ENCODE results near the gene SKAP1. TPM values are rescaled to one million over a fixed set of nuclear protein-coding genes. Genes with fewer than 3 reads are reported as not detected.
"Not testable (repeated sequence)": the region's sequence is repeated elsewhere in the genome, so short reads cannot be mapped to it uniquely, and the experiment has no call there.

The SKAP1 gene
- total and polyA plus RNA-seq, 2 donors from 2014 or later = 34.8 to 42.6 TPM

GRCh38 chr17:48427598-48427997 is 2.4 kb downstream of the SKAP1 start:
- Histone ChIP-seq H3K4me1 (ENCODE audit: control insufficient read depth in 2 of 3, insufficient read depth in 2 of 3, low read depth in 1 of 3, low read length in 3 of 3) (peaks cover 0 to 6% (median 0%) of the 10 kb centered on the region in 3 donors), H3K4me3 (ENCODE audit: low read length in 3 of 3) (no peak overlapping the region), H3K9me3 (ENCODE audit: control insufficient read depth in 2 of 3, insufficient read depth in 1 of 3, low read length in 3 of 3) (no peaks in the 10 kb centered on the region), H3K36me3 (ENCODE audit: control insufficient read depth in 2 of 3, insufficient read depth in 3 of 3, low read length in 3 of 3) (no peaks in the 10 kb centered on the region), H3K27me3 (ENCODE audit: control insufficient read depth, insufficient read depth, low read length) (peaks cover 6% of the 10 kb centered on the region), H3K27ac (ENCODE audit: low read depth in 2 of 2, low read length in 2 of 2) (no peak overlapping the region), H3K9ac (ENCODE audit: low read length in 3 of 3) (no peak overlapping the region)
- no peak for TF ChIP-seq CTCF (IDR thresholded peaks at IDR 0.05; ENCODE audit: borderline replicate concordance, extremely low read depth, insufficient read depth)
- peak in 1 of 5 donors; percentile 39 for DNase-seq
- intact Hi-C loops (cut with DNase I) = no loop called here
- no peak for FAIRE-seq

GRCh38 chr17:48426761-48427500 is 3.1 kb downstream of the SKAP1 start:
- no peak for DNase-seq
- Histone ChIP-seq H3K27ac (ENCODE audit: low read depth in 2 of 2, low read length in 2 of 2) (no peak overlapping the region), H3K9ac (ENCODE audit: low read length in 3 of 3) (no peak overlapping the region), H3K4me3 (ENCODE audit: low read length in 3 of 3) (no peak overlapping the region), H3K36me3 (ENCODE audit: control insufficient read depth in 2 of 3, insufficient read depth in 3 of 3, low read length in 3 of 3) (no peaks in the 10 kb centered on the region), H3K27me3 (ENCODE audit: control insufficient read depth, insufficient read depth, low read length) (peaks cover 6% of the 10 kb centered on the region), H3K4me1 (ENCODE audit: control insufficient read depth in 2 of 3, insufficient read depth in 2 of 3, low read depth in 1 of 3, low read length in 3 of 3) (peaks cover 0 to 6% (median 0%) of the 10 kb centered on the region in 3 donors), H3K9me3 (ENCODE audit: control insufficient read depth in 2 of 3, insufficient read depth in 1 of 3, low read length in 3 of 3) (no peaks in the 10 kb centered on the region)
- TF ChIP-seq CTCF (IDR thresholded peaks at IDR 0.05; ENCODE audit: borderline replicate concordance, extremely low read depth, insufficient read depth) = no peak
- intact Hi-C loops (cut with DNase I) = no loop called here
- FAIRE-seq = no peak

DNA sequence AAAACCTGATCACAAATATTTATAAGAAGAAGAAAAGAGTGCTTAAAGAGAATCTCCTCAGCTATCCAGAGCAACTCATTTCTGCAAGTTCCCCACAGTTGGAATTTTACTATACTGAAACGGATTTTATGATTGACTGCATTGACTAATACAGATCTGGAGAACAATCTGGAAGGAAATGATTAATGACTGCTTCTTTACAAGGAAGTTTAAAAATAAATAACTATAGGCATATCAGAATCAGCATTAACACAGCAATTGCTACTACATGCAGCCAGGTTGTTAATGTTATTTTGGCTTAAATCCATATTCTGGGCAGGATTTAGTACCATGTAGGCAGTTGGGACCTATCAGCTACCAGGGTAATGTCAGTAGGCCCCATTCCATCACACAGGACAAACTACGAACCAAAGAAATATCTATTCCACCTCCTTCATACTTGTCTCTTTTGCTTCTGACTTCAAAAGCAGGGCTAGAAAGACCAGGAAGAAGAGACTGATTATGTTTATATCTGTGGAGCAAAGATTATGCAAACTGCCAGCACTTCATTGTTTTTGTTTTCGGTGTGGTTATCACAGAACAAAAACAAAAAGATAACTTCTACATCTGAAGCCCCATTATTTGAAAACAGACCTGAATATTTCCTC is 3.9 kb downstream of the SKAP1 start:
- TF ChIP-seq CTCF (IDR thresholded peaks at IDR 0.05; ENCODE audit: borderline replicate concordance, extremely low read depth, insufficient read depth) = no peak

DNA sequence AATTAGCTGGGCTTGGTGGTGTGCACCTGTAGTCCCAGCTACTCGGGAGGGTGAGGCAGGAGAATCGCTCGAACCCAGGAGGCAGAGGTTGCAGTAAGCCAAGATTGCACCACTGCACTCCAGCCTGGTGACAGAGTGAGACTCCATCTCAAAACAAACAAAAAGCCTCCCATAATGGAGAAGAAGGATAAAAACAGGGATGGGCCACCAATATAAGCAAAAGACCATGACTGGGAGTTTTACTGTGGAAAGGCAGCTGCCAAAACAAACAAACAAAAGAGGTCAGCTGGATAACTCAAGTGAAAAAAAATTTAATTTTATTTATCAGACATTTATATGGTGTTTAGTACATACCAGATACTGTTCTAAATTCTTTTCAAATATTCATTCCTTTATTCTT is 8.0 kb downstream of the SKAP1 start:
- H3K9me3 ChIP-seq (ENCODE audit: control insufficient read depth in 2 of 3, insufficient read depth in 1 of 3, low read length in 3 of 3); H3K4me3 ChIP-seq (ENCODE audit: low read length in 3 of 3); FAIRE-seq; H3K27ac ChIP-seq (ENCODE audit: low read depth in 2 of 2, low read length in 2 of 2); H3K36me3 ChIP-seq (ENCODE audit: control insufficient read depth in 2 of 3, insufficient read depth in 3 of 3, low read length in 3 of 3); H3K4me1 ChIP-seq (ENCODE audit: control insufficient read depth in 2 of 3, insufficient read depth in 2 of 3, low read depth in 1 of 3, low read length in 3 of 3); H3K9ac ChIP-seq (ENCODE audit: low read length in 3 of 3); H3K27me3 ChIP-seq (ENCODE audit: control insufficient read depth, insufficient read depth, low read length); DNase-seq; intact Hi-C loops (cut with DNase I): not testable (repeated sequence)

More for the DNA sequence above, 3.9 kb downstream of the SKAP1 start:
- Histone ChIP-seq H3K9ac (ENCODE audit: low read length in 3 of 3) (no peak overlapping the region), H3K36me3 (ENCODE audit: control insufficient read depth in 2 of 3, insufficient read depth in 3 of 3, low read length in 3 of 3) (no peaks in the 10 kb centered on the region), H3K4me1 (ENCODE audit: control insufficient read depth in 2 of 3, insufficient read depth in 2 of 3, low read depth in 1 of 3, low read length in 3 of 3) (peaks cover 0 to 6% (median 0%) of the 10 kb centered on the region in 3 donors), H3K27me3 (ENCODE audit: control insufficient read depth, insufficient read depth, low read length) (peaks cover 6% of the 10 kb centered on the region), H3K9me3 (ENCODE audit: control insufficient read depth in 2 of 3, insufficient read depth in 1 of 3, low read length in 3 of 3) (no peaks in the 10 kb centered on the region), H3K27ac (ENCODE audit: low read depth in 2 of 2, low read length in 2 of 2) (no peak overlapping the region), H3K4me3 (ENCODE audit: low read length in 3 of 3) (no peak overlapping the region)
- intact Hi-C loops (cut with DNase I) = no loop called here
- DNase-seq = no peak
- no peak for FAIRE-seq

Measured in kidney (tissue), 14 donors.